ENCODE data around the gene NRN1L. TPM values are rescaled to one million over a fixed set of nuclear protein-coding genes. Genes with fewer than 3 reads are reported as not detected.

Gene NRN1L
- total and polyA plus RNA-seq, 7 donors, result 1.1 TPM; not detected in 6

DNA sequence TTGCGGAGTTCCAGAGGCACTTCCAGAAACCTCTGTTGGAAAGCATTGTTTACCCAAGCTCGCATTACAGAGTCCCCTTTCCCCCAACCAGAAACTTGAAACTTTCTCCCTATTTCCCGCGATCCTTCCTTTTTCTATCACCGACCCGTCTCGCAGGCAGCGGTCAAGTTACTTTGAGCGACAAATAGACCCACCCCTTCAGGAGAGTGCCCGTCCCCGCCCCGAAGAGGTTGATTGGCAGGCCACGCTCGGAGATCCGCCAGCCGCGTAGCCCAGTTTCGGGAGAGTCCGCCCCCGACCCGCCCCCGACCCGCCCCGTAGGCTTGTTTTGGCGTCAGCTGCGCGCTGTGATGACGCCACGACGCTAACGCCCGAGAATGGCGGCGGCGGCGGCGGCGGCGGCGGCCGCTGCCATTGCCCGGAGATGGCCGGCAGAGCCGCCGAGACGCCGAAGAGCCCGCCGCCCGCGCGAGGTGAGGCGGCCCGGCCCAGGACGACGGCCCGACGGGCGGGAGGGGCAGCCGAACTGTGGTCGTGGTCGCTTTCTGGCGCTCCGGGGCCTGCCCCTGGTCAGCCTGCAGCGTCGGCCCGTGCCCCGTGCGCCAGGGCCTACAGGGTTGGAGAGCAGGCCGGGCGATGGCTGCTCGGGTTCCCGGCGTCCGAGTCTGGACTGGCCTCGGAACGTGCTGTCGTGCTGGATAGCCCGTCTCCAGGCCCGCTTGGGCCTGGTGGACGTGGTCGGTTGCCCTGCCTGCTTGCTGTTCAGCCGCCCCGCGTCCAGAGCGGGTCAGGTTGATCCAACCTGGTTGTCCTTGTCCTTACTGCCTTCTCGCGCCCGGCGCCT is 8.4 kb downstream of the NRN1L start, which contains the start of gene PSKH1:
Gene PSKH1 (plus strand): TSS at position 356 of the 844 bp plus-strand sequence. CDS start 15,496 bp downstream, outside the sequence.
- H3K27me3 ChIP-seq, result no peaks in the 10 kb centered on the region
- DNase-seq, result peak; percentile 98
- peak within 1 kb of the TSS; percentile 97 to 99 (median 98) for H3K27ac ChIP-seq
- H3K4me3 ChIP-seq, result peak within 1 kb of the TSS; percentile 88 to 100 (median 95)
- intact Hi-C loops (cut with DNase I), result loop anchor here (2.0 kb wide), 1 partner anchor 46 kb away; the partner anchor contains the start of genes CENPT and NUTF2
- no peaks in the 10 kb centered on the region for H3K36me3 ChIP-seq
- WGBS, 2 donors, result 0 to 1% methylated on average over 90 of the region's 90 CpGs
- peak; percentile 82 to 91 (median 85) for TF ChIP-seq POLR2AphosphoS5 (IDR thresholded peaks at IDR 0.05)
- TF ChIP-seq CTCF (IDR thresholded peaks at IDR 0.05), result peak in 1 of 4 experiments; percentile 8
- peak in 1 of 2 donors; percentile 39 for TF ChIP-seq POLR2A (IDR thresholded peaks at IDR 0.05)
- no peak for TF ChIP-seq EP300 (IDR thresholded peaks at IDR 0.05)
- no peaks in the 10 kb centered on the region for H3K9me3 ChIP-seq
- peaks cover 0 to 42% (median 37%) of the 10 kb centered on the region in 4 donors for H3K4me1 ChIP-seq

- 7 to 29% methylated on average over 14 of the region's 14 CpGs for WGBS, 2 donors
- Histone ChIP-seq H3K36me3 (no peaks in the 10 kb centered on the region), H3K9me3 (no peaks in the 10 kb centered on the region), H3K4me3 (peak overlapping the region; percentile 88 to 100 (median 95)), H3K27ac (peak overlapping the region; percentile 97 to 99 (median 98)), H3K4me1 (peaks cover 0 to 42% (median 37%) of the 10 kb centered on the region in 4 donors), H3K27me3 (no peaks in the 10 kb centered on the region)
- intact Hi-C loops (cut with DNase I), result loop anchor here (2.0 kb wide), 1 partner anchor 47 kb away; the partner anchor contains the start of genes CENPT and NUTF2
- TF ChIP-seq CTCF (IDR thresholded peaks at IDR 0.05) (no peak), POLR2AphosphoS5 (IDR thresholded peaks at IDR 0.05) (no peak), EP300 (IDR thresholded peaks at IDR 0.05) (no peak), POLR2A (IDR thresholded peaks at IDR 0.05) (no peak)
- no peak for DNase-seq
These were observed 9.2 kb downstream of the NRN1L start for GRCh38 chr16:67893743-67894399.

GRCh38 chr16:67897231-67897630 is 12.5 kb downstream of the NRN1L start:
- WGBS, 2 donors, result 92 to 94% methylated on average over 3 of the region's 3 CpGs
- peak overlapping the region in 2 of 4 donors; percentile 33 to 47 for H3K27ac ChIP-seq
- H3K4me1 ChIP-seq, result peaks cover 0 to 40% (median 36%) of the 10 kb centered on the region in 4 donors
- no peak for DNase-seq
- no peak overlapping the region for H3K4me3 ChIP-seq
- TF ChIP-seq CTCF (IDR thresholded peaks at IDR 0.05), result no peak
- TF ChIP-seq EP300 (IDR thresholded peaks at IDR 0.05), result no peak
- no peak for TF ChIP-seq POLR2AphosphoS5 (IDR thresholded peaks at IDR 0.05)
- no peak for TF ChIP-seq POLR2A (IDR thresholded peaks at IDR 0.05)
- H3K27me3 ChIP-seq, result no peaks in the 10 kb centered on the region
- intact Hi-C loops (cut with DNase I), result no loop called here
- H3K36me3 ChIP-seq, result peaks cover 0 to 3% (median 0%) of the 10 kb centered on the region in 4 donors
- H3K9me3 ChIP-seq, result no peaks in the 10 kb centered on the region

DNA sequence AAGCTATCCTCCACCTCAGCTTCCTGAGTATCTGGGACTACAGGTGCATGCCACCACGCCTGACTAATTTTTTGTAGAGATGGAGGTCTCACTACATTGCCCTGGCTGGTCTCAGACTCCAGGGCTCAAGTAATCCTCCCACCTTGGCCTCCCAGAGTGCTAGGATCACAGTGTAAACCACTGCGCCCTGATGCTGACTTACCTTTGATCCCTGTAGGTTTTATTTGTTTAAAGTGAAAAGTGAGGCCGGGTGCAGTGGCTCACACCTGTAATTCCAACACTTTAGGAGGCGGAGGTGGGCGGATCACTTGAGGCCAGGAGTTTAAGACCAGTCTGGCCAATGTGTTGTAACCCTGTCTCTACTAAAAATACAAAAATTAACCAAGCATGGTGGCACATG is 17.0 kb downstream of the NRN1L start:
- intact Hi-C loops (cut with DNase I), result no loop called here

More for the DNA sequence above, 17.0 kb downstream of the NRN1L start:
- WGBS, 2 donors, result 30 to 72% methylated on average over 5 of the region's 5 CpGs
- no peak for TF ChIP-seq EP300 (IDR thresholded peaks at IDR 0.05)
- no peak for TF ChIP-seq POLR2A (IDR thresholded peaks at IDR 0.05)
- no peak for TF ChIP-seq POLR2AphosphoS5 (IDR thresholded peaks at IDR 0.05)
- TF ChIP-seq CTCF (IDR thresholded peaks at IDR 0.05), result no peak
- H3K36me3 ChIP-seq, result peaks cover 0 to 11% (median 0%) of the 10 kb centered on the region in 4 donors
- H3K27me3 ChIP-seq, result no peaks in the 10 kb centered on the region
- no peak overlapping the region for H3K27ac ChIP-seq
- no peaks in the 10 kb centered on the region for H3K9me3 ChIP-seq
- peaks cover 0 to 11% (median 4%) of the 10 kb centered on the region in 4 donors for H3K4me1 ChIP-seq
- H3K4me3 ChIP-seq, result no peak overlapping the region
- DNase-seq, result no peak
